ENCODE measurements around the gene CABP4. TPM values are rescaled to one million over a fixed set of nuclear protein-coding genes. Genes with fewer than 3 reads are reported as not detected.
A peak's percentile ranks its signal among the peaks of the same experiment; 100 is the strongest.
"Not testable (repeated sequence)": the region's sequence is repeated elsewhere in the genome, so short reads cannot be mapped to it uniquely, and the experiment has no call there.

Gene CABP4
- total RNA-seq, 6 experiments from 2014 or later: not detected

DNA sequence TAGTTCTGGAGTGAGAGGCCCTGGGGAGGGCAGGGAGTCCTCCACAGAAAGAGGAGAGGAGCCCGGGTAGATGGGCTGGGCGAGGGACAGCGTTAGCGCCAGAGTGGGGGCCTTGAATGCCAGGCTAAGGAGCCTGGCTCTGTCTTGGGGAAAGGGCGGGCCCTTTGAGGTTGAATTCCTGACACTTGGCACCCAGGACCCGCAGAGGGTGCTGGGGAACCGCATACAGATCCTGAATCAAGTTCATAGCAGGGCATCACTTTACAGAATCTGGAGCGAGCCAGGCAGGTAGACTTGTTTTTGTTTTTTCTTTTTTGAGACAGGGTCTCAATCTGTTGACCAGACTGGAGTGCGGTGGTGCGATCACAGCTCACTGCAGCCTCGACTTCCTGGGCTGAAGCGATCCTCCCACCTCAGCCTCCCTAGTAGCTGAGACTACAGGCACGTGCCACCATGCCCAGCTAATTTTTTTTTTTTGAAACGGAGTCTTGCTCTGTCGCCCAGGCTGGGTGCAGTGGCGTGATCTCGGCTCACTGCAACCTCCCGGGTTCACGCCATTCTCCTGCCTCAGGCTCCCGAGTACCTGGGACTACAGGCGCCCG, 33.6 kb upstream of the CABP4 start:
- H3K27me3 Mint-ChIP-seq (ENCODE audit: insufficient read depth): no peaks in the 10 kb centered on the region; the same call in none of the 2 replicates
- no peak for DNase-seq
- H3K27ac Mint-ChIP-seq: no peak overlapping the region
- no peaks in the 10 kb centered on the region for H3K9me3 Mint-ChIP-seq
- no peak for TF ChIP-seq CTCF (IDR thresholded peaks at IDR 0.05)
- H3K4me3 Mint-ChIP-seq: peak overlapping the region; percentile 59
- H3K4me1 Mint-ChIP-seq (ENCODE audit: low read depth): no peaks in the 10 kb centered on the region
- no peaks in the 10 kb centered on the region for H3K36me3 Mint-ChIP-seq (ENCODE audit: low read depth)

DNA sequence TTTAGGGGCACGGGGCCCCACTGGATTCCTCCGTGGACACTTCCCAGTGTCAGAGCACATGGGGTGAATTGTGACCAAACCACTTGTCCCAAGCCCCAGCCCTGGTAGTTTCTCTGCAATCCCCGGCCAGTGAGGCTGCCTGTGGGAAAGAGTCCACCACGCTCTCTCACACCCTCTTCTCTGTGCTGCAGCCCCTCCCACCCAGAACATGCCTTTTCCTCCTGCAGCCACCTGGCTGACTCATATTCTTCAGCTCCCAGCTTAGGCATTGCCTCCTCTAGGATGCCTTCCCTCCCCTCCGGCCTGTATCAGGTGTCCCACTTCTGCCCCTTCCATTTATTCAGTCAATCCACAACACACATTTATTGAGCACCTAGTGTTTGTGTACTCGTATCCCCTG, 32.3 kb upstream of the CABP4 start:
- DNase-seq: no peak
- H3K9me3 Mint-ChIP-seq: no peaks in the 10 kb centered on the region
- H3K27me3 Mint-ChIP-seq (ENCODE audit: insufficient read depth): no peaks in the 10 kb centered on the region; the same call in none of the 2 replicates
- peaks cover 3% of the 10 kb centered on the region; the same call in 1 of the 2 replicates for H3K4me1 Mint-ChIP-seq (ENCODE audit: low read depth)
- no peaks in the 10 kb centered on the region for H3K36me3 Mint-ChIP-seq (ENCODE audit: low read depth)
- no peak overlapping the region for H3K4me3 Mint-ChIP-seq
- TF ChIP-seq CTCF (IDR thresholded peaks at IDR 0.05): no peak
- H3K27ac Mint-ChIP-seq: no peak overlapping the region

GRCh38 chr11:67423466-67423865, 31.7 kb upstream of the CABP4 start:
- H3K4me3 Mint-ChIP-seq: no peak overlapping the region
- H3K27ac Mint-ChIP-seq: no peak overlapping the region
- peaks cover 6% of the 10 kb centered on the region; the same call in 1 of the 2 replicates for H3K4me1 Mint-ChIP-seq (ENCODE audit: low read depth)
- no peak for TF ChIP-seq CTCF (IDR thresholded peaks at IDR 0.05)
- DNase-seq: no peak
- H3K9me3 Mint-ChIP-seq: no peaks in the 10 kb centered on the region
- no peaks in the 10 kb centered on the region for H3K36me3 Mint-ChIP-seq (ENCODE audit: low read depth)
- no peaks in the 10 kb centered on the region; the same call in none of the 2 replicates for H3K27me3 Mint-ChIP-seq (ENCODE audit: insufficient read depth)

GRCh38 chr11:67423891-67424613, 31.1 kb upstream of the CABP4 start:
- Mint-ChIP-seq H3K27me3 (ENCODE audit: insufficient read depth) (no peaks in the 10 kb centered on the region; the same call in none of the 2 replicates), H3K36me3 (ENCODE audit: low read depth) (no peaks in the 10 kb centered on the region), H3K4me3 (no peak overlapping the region), H3K9me3 (no peaks in the 10 kb centered on the region), H3K27ac (no peak overlapping the region), H3K4me1 (ENCODE audit: low read depth) (peaks cover 6% of the 10 kb centered on the region; the same call in 1 of the 2 replicates)
- no peak for DNase-seq
- no peak for TF ChIP-seq CTCF (IDR thresholded peaks at IDR 0.05)

GRCh38 chr11:67427364-67427859, 27.7 kb upstream of the CABP4 start:
- not testable (repeated sequence) for H3K9me3 Mint-ChIP-seq; DNase-seq; H3K36me3 Mint-ChIP-seq (ENCODE audit: low read depth); H3K27ac Mint-ChIP-seq; H3K4me1 Mint-ChIP-seq (ENCODE audit: low read depth); H3K27me3 Mint-ChIP-seq (ENCODE audit: insufficient read depth)
- peak overlapping the region; percentile 96 for H3K4me3 Mint-ChIP-seq

Data from HFFc6 (cell line).